GM18498 (cell line): ENCODE measurements around the gene CARS1.

Source experiments
- ATAC-seq: cut with Tn5 transposase; IDR thresholded peaks from one replicate; pipeline ENCODE4 v1.9.1; 2021; ENCODE audit warnings: mild to moderate bottlenecking, moderate library complexity; ENCODE audit not compliant: unreplicated experiment

The CARS1 gene

DNA sequence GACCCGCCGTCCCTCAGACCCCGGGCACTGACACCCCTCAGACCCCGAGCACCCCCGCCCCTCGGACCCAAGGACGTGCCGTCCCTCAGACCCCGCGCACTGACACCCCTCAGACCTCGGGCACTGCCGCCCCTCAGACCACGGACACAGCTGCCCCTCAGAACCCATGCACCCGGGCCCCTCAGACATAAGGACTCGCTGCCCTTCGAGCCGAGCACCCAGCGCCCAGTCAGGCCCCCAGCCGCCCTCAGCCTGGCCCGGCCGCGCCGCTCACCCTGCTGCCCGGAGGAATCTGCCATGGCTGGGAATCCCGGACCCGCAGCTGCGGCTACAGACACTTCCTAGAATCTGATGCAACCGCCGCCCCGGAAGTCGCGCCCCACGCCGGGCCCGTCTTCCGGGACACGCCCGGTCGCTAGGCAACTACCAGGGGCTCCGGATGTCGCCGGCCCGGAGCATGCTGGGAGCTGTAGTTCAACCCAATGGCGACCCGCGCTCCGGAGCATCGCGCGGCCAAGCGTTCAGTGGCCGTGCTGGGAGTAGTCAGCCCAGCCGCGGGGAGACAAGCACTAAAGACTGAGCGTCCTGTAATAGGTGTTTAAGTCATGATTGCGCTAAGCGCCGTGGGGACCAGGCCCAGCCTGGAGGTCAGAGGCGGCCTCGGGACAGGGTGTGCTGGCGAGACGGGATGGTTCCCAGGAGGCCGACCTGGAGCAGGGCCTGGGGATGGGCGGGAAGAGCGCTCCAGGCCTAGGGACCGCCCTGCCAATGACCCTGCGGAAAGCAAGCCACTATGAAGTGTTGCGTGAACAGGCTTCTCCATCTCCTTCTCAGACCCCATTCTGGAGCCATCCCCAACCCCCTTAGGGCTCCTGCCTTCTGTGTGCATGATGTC lies at the start of gene CARS1:
CARS1 (minus strand) TSS at position 355 of the 895 bp plus-strand sequence; CDS start at position 299, 56 bp downstream.
- ATAC-seq = peak; percentile 97

GRCh38 chr11:3105791-3106735 lies 48.8 kb upstream of the CARS1 start:
- ATAC-seq = no peak

- no peak for ATAC-seq
Measured at GRCh38 chr11:3104961-3105790, 48.0 kb upstream of the CARS1 start.

DNA sequence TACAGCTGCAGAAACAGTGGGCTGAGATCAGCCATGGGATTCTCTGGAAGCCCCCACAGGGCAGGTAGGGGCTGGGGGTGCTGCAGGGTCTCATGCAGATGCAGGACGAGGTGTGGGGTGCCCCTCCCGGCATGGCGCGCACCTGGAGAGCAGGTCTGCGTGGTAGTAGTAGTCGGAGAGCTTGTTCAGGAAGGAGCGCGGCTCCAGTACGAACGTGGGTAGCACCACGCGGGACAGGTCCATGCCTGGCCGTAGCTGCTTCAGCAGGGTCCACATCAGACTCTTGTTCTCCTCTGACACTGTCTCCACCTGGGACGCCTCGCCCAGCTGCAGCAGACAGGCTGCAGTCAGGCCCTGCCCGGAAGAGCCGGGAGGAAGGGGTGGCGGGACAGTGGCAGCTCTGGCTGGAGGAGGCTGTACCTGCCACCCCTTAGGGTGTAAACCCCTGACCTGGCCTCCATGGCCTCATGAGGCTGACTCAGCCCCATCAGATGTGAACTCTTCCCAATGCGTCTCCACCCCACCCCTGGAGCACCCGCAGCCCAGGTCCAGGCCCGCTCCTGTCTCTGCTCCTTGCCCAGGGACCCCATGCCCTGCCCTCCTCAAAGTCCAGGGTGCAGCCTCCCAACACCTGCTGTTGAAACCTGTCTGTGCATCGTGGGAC lies 47.0 kb upstream of the CARS1 start:
- ATAC-seq = no peak

GRCh38 chr11:3103076-3103475 lies 45.9 kb upstream of the CARS1 start:
- ATAC-seq = no peak

DNA sequence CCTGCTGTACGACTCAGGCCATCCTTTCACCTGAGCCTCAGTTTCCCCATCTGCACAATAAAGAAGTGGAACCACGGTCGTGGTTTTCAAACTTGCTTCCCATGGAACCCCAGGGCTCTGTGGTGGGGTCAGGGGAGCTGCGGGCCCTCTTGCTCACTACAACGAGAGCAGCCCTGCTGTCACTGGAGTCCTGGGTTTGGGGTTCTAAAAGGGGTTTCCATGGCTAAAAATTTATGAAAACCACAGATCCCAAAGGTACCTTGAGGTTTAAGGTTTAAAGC lies 45.4 kb upstream of the CARS1 start:
- no peak for ATAC-seq

- ATAC-seq = no peak
Measured at GRCh38 chr11:3101921-3102640, 44.9 kb upstream of the CARS1 start.

GRCh38 chr11:3099178-3099577 lies 42.0 kb upstream of the CARS1 start:
- ATAC-seq = no peak

GRCh38 chr11:3096909-3097530 lies 39.8 kb upstream of the CARS1 start:
- no peak for ATAC-seq

DNA sequence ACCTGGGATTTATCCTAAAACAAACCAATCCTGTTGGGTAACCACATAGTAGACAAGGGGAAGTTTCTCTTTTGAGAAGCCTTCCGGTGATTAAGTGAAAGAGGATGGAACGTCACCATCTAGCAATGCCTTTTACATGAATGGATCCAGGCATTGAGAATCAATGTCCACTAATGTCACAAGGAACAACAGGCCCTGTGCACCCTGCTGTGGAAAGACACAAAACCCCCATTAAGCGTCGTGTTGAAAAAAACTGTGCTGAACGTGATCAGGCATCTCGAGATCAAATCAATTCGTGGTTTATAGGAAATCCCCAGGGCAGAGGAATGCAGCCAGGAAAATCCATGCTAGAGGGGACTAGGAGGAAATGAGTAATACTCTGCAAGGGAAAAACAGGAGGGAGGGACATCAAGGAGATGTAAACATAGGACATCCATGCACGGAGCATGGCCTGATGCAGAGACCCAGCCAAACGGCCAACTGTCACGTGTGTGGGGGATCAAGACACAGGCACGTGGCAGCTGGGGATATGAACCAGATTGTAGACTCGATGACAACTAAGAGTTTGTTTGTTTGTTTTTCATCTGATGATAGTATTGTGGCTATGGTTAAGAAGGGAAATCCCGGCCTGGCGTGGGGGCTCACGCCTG lies 38.6 kb upstream of the CARS1 start:
- ATAC-seq = no peak

DNA sequence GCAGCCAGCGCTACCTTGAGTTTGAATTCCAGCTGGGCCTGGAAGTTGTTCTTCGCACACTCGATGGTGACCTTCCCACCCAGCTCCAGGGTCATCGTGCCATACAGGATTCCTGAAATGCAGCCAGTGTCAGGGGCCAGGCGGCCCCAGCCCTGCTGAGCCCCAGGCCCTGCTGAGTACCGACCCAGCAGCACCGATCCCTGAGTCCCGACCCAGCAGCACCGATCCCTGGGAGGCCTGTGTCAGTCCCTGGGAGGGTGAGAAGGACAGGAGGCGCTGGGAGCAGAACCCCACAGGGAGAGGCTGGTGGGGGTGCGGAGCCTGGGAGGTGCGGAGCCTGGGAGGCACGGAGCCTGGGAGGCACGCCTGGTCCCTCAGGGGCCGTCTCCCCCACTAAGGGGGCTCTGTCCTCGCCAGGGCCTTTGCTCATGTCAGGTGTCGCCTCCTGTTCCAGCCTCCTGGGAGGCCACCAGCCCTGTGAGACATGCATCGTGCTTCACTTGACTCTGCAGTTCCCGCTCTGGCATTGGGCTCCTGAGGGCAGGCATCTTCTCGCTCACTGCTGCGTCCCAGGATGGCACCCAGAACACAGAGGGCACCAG lies 37.1 kb upstream of the CARS1 start:
- no peak for ATAC-seq

- ATAC-seq = no peak
Measured at GRCh38 chr11:3093281-3094191, 36.3 kb upstream of the CARS1 start.

GRCh38 chr11:3092603-3093141 lies 35.4 kb upstream of the CARS1 start:
- no peak for ATAC-seq

GRCh38 chr11:3091846-3092602 lies 34.8 kb upstream of the CARS1 start:
- peak; percentile 76 for ATAC-seq

GRCh38 chr11:3091081-3091845 lies 34.0 kb upstream of the CARS1 start:
- no peak for ATAC-seq
